GM10248 (cell line): ENCODE results near the gene ATP1A3.
"Not testable (repeated sequence)": the region's sequence is repeated elsewhere in the genome, so short reads cannot be mapped to it uniquely, and the experiment has no call there.

Experiments
- CTCF ChIA-PET: fragments of 300-600 bp; sonication (Branson Sonifier 250); formaldehyde crosslinking; extraction: SDS; loops from one replicate; lab custom pipeline; 2021; ENCODE audit warnings: antibody characterized with exemption; lab: Yijun Ruan, JAX
- POLR2A ChIA-PET: fragments of 350-650 bp; sonication (Branson Sonifier 250); formaldehyde crosslinking; extraction: SDS; loops from one replicate; lab custom pipeline; 2020; ENCODE audit warnings: antibody characterized with exemption; lab: Yijun Ruan, JAX
- DNase-seq: peaks from one replicate; pipeline ENCODE4 v3.0.0; 2012; ENCODE audit errors: extremely low spot score
- TF ChIP-seq, protein P1 (sequence below): IDR thresholded peaks from 2 replicates; pipeline ENCODE4 v1.5.1; 2012; ENCODE audit warnings: mild to moderate bottlenecking, low read depth; ENCODE audit errors: extremely low read depth, missing control alignments, control extremely low read depth

The ATP1A3 gene

GRCh38 chr19:41944336-41944735, 49.7 kb downstream of the ATP1A3 start:
- TF ChIP-seq, protein P1, sequence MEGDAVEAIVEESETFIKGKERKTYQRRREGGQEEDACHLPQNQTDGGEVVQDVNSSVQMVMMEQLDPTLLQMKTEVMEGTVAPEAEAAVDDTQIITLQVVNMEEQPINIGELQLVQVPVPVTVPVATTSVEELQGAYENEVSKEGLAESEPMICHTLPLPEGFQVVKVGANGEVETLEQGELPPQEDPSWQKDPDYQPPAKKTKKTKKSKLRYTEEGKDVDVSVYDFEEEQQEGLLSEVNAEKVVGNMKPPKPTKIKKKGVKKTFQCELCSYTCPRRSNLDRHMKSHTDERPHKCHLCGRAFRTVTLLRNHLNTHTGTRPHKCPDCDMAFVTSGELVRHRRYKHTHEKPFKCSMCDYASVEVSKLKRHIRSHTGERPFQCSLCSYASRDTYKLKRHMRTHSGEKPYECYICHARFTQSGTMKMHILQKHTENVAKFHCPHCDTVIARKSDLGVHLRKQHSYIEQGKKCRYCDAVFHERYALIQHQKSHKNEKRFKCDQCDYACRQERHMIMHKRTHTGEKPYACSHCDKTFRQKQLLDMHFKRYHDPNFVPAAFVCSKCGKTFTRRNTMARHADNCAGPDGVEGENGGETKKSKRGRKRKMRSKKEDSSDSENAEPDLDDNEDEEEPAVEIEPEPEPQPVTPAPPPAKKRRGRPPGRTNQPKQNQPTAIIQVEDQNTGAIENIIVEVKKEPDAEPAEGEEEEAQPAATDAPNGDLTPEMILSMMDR = no peak
- POLR2A ChIA-PET = interaction anchor here (1.0 to 2.2 kb wide), 7 partner anchors 7 to 85 kb away, joined by 3 to 11 read pairs (median 7); partner anchors contain the start of gene RPS19
- no peak for DNase-seq
- CTCF ChIA-PET = interaction anchor here (1.0 to 6.1 kb wide), 6 partner anchors 12 to 85 kb away, joined by 3 to 48 read pairs (median 5); partner anchors contain the start of gene RPS19

GRCh38 chr19:41941410-41942202, 52.4 kb downstream of the ATP1A3 start:
- CTCF ChIA-PET = interaction anchor here (1.0 to 1.5 kb wide), 4 partner anchors 9 to 81 kb away, joined by 3 to 9 read pairs (median 4); no protein-coding TSS in a partner anchor
- POLR2A ChIA-PET = no interaction called here
- DNase-seq = no peak
- TF ChIP-seq, protein P1 = no peak

DNA sequence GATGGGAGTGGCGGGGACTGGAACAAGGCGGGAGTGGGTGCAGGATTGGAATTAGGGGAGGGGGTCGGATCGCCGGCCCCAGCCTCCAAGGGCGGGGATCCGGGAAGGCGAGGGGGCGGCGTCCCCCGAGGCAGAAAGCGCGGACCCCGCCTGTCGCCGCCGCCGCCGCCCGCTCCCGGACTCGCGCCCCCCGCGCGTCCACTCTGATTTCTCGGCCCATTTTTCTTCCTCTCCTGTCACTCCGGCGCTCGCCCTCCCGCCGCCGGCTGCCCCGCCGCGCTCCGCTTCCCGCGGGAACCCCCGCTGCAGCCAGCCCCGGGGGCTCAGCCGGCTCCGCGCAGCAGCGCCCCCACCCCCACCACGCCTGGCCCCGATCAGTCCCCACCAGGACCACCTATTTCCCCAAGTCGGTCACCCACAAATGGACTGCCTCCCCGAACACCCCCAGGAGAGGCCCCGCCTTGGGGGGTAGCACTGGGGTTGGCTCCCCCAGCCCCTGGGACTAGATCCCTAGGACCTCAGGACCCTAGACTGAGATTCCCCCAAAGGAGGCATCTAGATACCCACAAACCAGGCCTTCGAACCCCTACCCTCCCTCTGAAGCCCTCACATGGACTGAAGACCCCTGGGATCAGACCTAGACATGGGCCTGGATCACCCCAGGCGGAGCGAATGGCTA, 53.2 kb downstream of the ATP1A3 start:
- POLR2A ChIA-PET = no interaction called here
- CTCF ChIA-PET = interaction anchor here (1.0 kb wide), 2 partner anchors 10 to 80 kb away, joined by 3 to 4 read pairs; no protein-coding TSS in a partner anchor
- TF ChIP-seq, protein P1 = no peak
- no peak for DNase-seq

DNA sequence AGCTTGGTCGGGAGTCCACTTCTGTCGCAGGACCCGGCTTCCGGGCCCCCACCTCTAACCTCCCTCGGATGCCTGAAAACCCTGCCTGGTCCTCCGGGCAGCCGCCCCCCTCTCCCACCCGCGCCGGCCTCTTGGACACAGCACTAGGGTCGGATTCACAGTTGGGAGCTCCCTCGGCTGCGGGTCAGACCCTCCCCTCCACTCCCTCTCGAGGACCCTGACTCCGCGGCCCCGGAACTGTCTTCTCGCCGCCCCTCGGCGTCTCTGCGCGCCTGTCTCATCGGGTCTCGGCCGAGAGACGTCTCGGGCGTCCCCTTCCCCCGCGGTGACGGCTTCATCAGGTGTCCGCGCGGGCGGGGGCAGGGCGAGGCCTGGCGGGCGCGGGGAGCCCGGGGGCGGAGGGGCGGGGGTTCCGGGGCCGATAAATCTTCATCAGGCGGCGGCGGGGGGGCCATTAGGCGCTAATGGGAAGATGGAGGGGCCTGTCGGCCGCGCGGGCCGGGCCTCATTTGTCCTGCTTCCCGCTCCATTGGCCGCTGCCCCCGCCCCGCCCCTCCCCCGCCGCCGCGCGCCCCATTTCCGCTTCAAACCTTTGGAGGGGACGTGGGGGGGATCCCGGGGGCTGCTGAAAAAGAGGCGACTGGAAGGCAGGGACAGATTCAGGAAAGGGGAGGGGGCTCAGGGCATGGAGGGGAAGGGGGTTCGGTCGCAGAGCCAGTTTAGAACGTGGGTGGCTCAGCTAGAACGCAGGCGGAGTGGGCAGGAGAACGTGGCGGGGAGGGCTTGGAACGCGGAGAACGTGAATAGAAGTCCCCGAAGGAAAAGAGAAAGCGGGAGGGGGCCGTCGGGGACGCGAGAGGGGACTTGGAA, 53.9 kb downstream of the ATP1A3 start:
- TF ChIP-seq, protein P1 = no peak
- ChIA-PET CTCF (no interaction called here), POLR2A (no interaction called here)
- DNase-seq = peak; percentile 82

DNA sequence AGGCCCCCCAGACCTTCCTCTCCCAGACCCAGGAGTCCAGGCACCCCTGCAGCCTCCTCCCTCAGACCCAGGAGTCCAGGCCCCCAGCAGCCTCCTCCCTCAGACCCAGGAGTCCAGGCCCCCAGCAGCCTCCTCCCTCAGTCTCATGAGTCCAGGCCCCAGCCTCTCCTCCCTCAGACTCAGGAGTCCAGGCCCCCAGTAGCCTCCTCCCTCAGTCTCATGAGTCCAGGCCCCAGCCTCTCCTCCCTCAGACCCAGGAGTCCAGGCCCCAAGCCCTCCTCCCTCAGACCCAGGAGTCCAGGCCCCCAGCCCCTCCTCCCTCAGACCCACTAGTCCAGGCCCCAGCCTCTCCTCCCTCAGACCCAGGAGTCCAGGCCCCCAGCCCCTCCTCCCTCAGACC, 54.8 kb downstream of the ATP1A3 start:
- POLR2A ChIA-PET, CTCF ChIA-PET, DNase-seq: not testable (repeated sequence)

- ChIA-PET CTCF (interaction anchor here (0.9 to 2.1 kb wide), 8 partner anchors 9 to 78 kb away, joined by 4 to 10 read pairs (median 6); partner anchors contain the start of genes ERFL, RABAC1 and RPS19), POLR2A (interaction anchor here (0.7 to 1.6 kb wide), 3 partner anchors 8 to 62 kb away, joined by 3 to 8 read pairs (median 5); no protein-coding TSS in a partner anchor)
- TF ChIP-seq, protein P1 = no peak
- DNase-seq = no peak
Observed at GRCh38 chr19:41937525-41938468, 56.2 kb downstream of the ATP1A3 start.
